Astrocyte of the cerebellum (primary cell): ENCODE data around the gene DDX19B.

Source experiments
- DNase-seq: peaks from one replicate; pipeline ENCODE4 v3.0.0-alpha.2; 2011; ENCODE audit warnings: low read depth
- H3K4me3 ChIP-seq: 2 replicates; pipeline ENCODE4 v1.5.1; 2011; ENCODE audit warnings: mild to moderate bottlenecking, low read depth, low read length, moderate library complexity
- CTCF ChIP-seq: IDR thresholded peaks from 2 replicates; pipeline ENCODE4 v1.5.1; 2012; ENCODE audit warnings: low read length, low read depth, moderate library complexity, mild to moderate bottlenecking; ENCODE audit errors: missing control alignments
- in situ Hi-C: cut with HindIII; loops from 2 replicates; pipeline ENCODE4 v1.10.0; 2017; ENCODE audit warnings: low sequenced_read_pairs

Gene DDX19B

DNA sequence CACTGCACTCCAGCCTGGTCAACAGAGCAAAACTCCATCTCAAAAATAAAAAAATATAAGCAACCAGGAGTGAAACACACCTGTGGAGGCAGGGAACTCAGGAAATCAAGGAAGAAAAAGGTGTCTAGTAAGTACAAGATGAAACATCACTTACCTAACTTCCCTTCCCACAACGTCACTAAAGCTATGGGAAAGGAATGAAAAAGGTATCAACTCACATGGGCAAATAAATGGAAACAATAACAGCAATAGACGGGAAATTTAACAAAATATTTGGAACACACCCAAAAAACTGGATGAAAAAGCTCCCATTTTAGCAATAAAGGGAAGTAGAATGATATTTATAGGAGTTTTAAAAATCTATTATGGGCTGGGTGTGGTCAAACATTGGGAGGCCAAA is 78.8 kb downstream of the DDX19B start:
- no peak overlapping the region for H3K4me3 ChIP-seq
- no peak for TF ChIP-seq CTCF
- in situ Hi-C loops: no loop called here
- no peak for DNase-seq

DNA sequence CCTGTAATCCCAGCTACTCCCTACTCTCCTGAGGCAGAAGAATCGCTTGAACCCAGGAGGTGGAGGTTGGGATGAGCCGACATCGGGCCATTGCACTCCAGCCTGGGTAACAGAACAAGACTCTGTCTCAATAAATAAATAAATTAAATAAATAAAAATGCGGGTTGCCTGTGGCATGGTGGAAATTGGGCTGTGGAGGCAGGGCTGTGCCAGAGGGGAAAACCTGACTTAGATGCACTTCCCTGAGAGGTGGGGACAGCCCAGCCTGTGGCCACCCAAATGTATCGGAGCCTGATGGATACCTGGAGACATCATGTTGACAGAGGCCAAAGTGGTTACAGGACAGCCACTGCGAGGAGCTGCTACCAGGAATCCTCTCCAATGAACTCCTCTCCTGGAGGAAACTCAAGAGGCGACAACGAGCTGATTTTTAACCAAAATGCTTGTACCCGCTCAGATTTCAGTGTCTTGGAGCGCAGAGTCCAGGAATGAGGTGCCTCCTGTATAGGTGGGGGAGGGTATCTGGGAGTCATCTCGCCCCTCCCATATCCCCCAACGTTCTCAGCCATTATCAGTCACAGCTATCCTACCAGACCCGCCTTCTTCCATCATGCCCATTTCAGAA is 80.0 kb downstream of the DDX19B start:
- no peak for TF ChIP-seq CTCF
- H3K4me3 ChIP-seq: no peak overlapping the region
- in situ Hi-C loops: no loop called here
- no peak for DNase-seq

GRCh38 chr16:70380248-70380918 is 81.4 kb downstream of the DDX19B start:
- no peak for TF ChIP-seq CTCF
- in situ Hi-C loops: no loop called here
- H3K4me3 ChIP-seq: peak overlapping the region; percentile 74
- DNase-seq: peak; percentile 86

DNA sequence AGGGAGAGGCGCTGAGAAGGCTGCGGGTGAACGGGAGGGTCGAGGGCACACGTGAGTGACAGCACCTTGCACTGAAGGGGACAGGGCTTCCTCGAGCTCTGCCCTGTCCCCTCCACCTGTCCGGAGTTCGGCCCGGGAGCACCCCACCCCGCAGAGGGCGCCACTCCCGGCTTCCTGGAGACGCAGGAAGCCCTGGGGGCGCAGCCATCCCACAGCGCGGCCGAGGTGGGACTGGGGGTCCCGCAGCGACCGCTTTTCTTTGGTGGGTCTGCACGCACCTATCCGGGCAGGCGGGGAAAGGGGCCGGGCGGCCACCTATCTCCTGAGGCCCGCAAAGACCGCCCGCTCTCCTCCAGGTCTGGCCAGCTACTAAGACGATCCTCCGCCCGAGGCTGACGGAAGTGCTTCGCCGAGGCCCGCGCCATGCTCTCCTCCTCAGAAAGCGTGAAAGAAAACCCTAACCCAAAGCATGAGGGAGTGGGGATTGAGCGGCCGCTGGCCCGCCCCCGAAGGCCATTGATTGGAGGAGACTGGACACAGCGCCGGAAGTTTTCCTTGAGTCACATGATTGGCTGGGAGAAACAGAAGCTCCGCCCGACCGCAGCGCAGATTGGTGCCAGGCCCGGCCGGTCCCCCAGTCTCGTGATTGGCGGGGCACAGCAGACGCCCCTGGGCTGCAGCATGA is 82.1 kb downstream of the DDX19B start:
- peak overlapping the region; percentile 74 for H3K4me3 ChIP-seq
- TF ChIP-seq CTCF: peak; percentile 38
- in situ Hi-C loops: no loop called here
- peak; percentile 93 for DNase-seq

GRCh38 chr16:70381604-70382342 is 82.8 kb downstream of the DDX19B start:
- peak overlapping the region; percentile 74 for H3K4me3 ChIP-seq
- in situ Hi-C loops: no loop called here
- no peak for TF ChIP-seq CTCF
- no peak for DNase-seq

GRCh38 chr16:70383421-70383960 is 84.5 kb downstream of the DDX19B start:
- no peak for TF ChIP-seq CTCF
- in situ Hi-C loops: no loop called here
- H3K4me3 ChIP-seq: no peak overlapping the region
- no peak for DNase-seq
